KMS-11 (cell line): ENCODE data around the gene PRDM10.
A peak's percentile ranks its signal among the peaks of the same experiment; 100 is the strongest.

Experiments used
- H2AFZ ChIP-seq: fragments of 200-600 bp; sonication (generic); 2 replicates; pipeline ENCODE4 v1.6.1; 2016; ENCODE audit warnings: antibody characterized with exemption, mixed run types, low read depth
- H3K27ac ChIP-seq: fragments of 200-600 bp; sonication (generic); 2 replicates; pipeline ENCODE4 v1.6.1; 2016; ENCODE audit warnings: mild to moderate bottlenecking, mixed run types
- H3K27me3 ChIP-seq: fragments of 200-600 bp; sonication (generic); 2 replicates; pipeline ENCODE4 v1.6.1; 2017; ENCODE audit warnings: mild to moderate bottlenecking, low read depth, mixed run types, moderate library complexity; ENCODE audit not compliant: insufficient read depth
- H3K36me3 ChIP-seq: fragments of 200-600 bp; sonication (generic); 2 replicates; pipeline ENCODE4 v1.6.1; 2017; ENCODE audit warnings: mild to moderate bottlenecking, mixed run types; ENCODE audit not compliant: insufficient read depth
- H3K4me1 ChIP-seq: fragments of 200-600 bp; sonication (generic); 2 replicates; pipeline ENCODE4 v1.6.1; 2016; ENCODE audit warnings: mild to moderate bottlenecking, low read depth, mixed run types; ENCODE audit not compliant: poor library complexity, severe bottlenecking
- H3K4me2 ChIP-seq: fragments of 200-600 bp; sonication (generic); 2 replicates; pipeline ENCODE4 v1.7.0; 2016; ENCODE audit warnings: mild to moderate bottlenecking, mixed run types
- H3K4me3 ChIP-seq: fragments of 200-600 bp; sonication (generic); IDR thresholded peaks from 2 replicates; pipeline ENCODE4 v1.6.1; 2017; ENCODE audit warnings: low read depth, low read length, mixed read lengths; ENCODE audit not compliant: insufficient read depth
- H3K79me2 ChIP-seq: fragments of 200-600 bp; sonication (generic); 2 replicates; pipeline ENCODE4 v1.6.1; 2016; ENCODE audit warnings: low read depth, mixed run types; ENCODE audit not compliant: insufficient read depth
- H3K9ac ChIP-seq: fragments of 200-600 bp; sonication (generic); 2 replicates; pipeline ENCODE4 v1.6.1; 2016; ENCODE audit warnings: mild to moderate bottlenecking, mixed run types
- H4K20me1 ChIP-seq: fragments of 200-600 bp; sonication (generic); 2 replicates; pipeline ENCODE4 v1.6.1; 2016; ENCODE audit warnings: mild to moderate bottlenecking, mixed run types; ENCODE audit not compliant: insufficient read depth
- CTCF ChIP-seq: fragments of 200-600 bp; sonication (generic); conservative IDR thresholded peaks from 2 replicates; pipeline ENCODE4 v1.6.1; 2017; ENCODE audit warnings: low read depth, mild to moderate bottlenecking, antibody characterized with exemption, low read length, moderate library complexity, mixed read lengths

The PRDM10 gene

GRCh38 chr11:129888451-129888850, 114.2 kb downstream of the PRDM10 start:
- Histone ChIP-seq H3K4me2 (no peak overlapping the region), H3K9ac (no peak overlapping the region), H3K79me2 (no peaks in the 10 kb centered on the region), H4K20me1 (no peaks in the 10 kb centered on the region), H3K4me1 (no peaks in the 10 kb centered on the region), H3K27me3 (no peaks in the 10 kb centered on the region), H3K27ac (no peak overlapping the region), H2AFZ (no peak overlapping the region), H3K36me3 (no peaks in the 10 kb centered on the region), H3K4me3 (no peak overlapping the region)
- no peak for TF ChIP-seq CTCF

- Histone ChIP-seq H3K4me1 (no peaks in the 10 kb centered on the region), H3K4me2 (no peak overlapping the region), H3K27ac (no peak overlapping the region), H4K20me1 (no peaks in the 10 kb centered on the region), H3K4me3 (no peak overlapping the region), H3K79me2 (no peaks in the 10 kb centered on the region), H3K36me3 (no peaks in the 10 kb centered on the region), H3K9ac (no peak overlapping the region), H2AFZ (no peak overlapping the region), H3K27me3 (no peaks in the 10 kb centered on the region)
- no peak for TF ChIP-seq CTCF
Observed at GRCh38 chr11:129885381-129885780, 117.3 kb downstream of the PRDM10 start.

GRCh38 chr11:129884581-129884980, 118.1 kb downstream of the PRDM10 start:
- Histone ChIP-seq H3K4me1 (no peaks in the 10 kb centered on the region), H3K79me2 (no peaks in the 10 kb centered on the region), H4K20me1 (no peaks in the 10 kb centered on the region), H2AFZ (no peak overlapping the region), H3K9ac (no peak overlapping the region), H3K27me3 (no peaks in the 10 kb centered on the region), H3K4me2 (no peak overlapping the region), H3K4me3 (no peak overlapping the region), H3K27ac (no peak overlapping the region), H3K36me3 (no peaks in the 10 kb centered on the region)
- TF ChIP-seq CTCF = no peak

GRCh38 chr11:129881570-129882170, 121.0 kb downstream of the PRDM10 start:
- Histone ChIP-seq H3K36me3 (no peaks in the 10 kb centered on the region), H3K9ac (no peak overlapping the region), H3K27ac (no peak overlapping the region), H3K4me2 (no peak overlapping the region), H2AFZ (no peak overlapping the region), H3K4me1 (no peaks in the 10 kb centered on the region), H3K79me2 (no peaks in the 10 kb centered on the region), H4K20me1 (no peaks in the 10 kb centered on the region), H3K4me3 (no peak overlapping the region), H3K27me3 (no peaks in the 10 kb centered on the region)
- TF ChIP-seq CTCF = peak; percentile 57
